SU-DHL-6 (cell line): ENCODE data around the gene PTAR1.

ENCODE experiments used
- H2AFZ ChIP-seq: fragments of 200-600 bp; sonication (generic); 2 replicates; pipeline ENCODE4 v1.6.1; 2014; ENCODE audit warnings: low read depth, mild to moderate bottlenecking, moderate library complexity, mixed read lengths, antibody characterized with exemption, low read length; ENCODE audit not compliant: severe bottlenecking
- H3F3A ChIP-seq: fragments of 200-600 bp; shearing (Covaris generic); 2 replicates; pipeline ENCODE4 v1.6.0; 2016; ENCODE audit warnings: antibody characterized with exemption, mild to moderate bottlenecking; ENCODE audit not compliant: insufficient read depth
- H3K27ac ChIP-seq: fragments of 200-600 bp; sonication (generic); 2 replicates; pipeline ENCODE4 v1.5.1; 2016; ENCODE audit warnings: low read depth, mild to moderate bottlenecking, low read length, moderate library complexity, mixed read lengths
- H3K27me3 ChIP-seq: fragments of 200-600 bp; sonication (generic), shearing (Covaris generic); 2 replicates; pipeline ENCODE4 v1.6.0; 2014; ENCODE audit warnings: mild to moderate bottlenecking, low read length
- H3K36me3 ChIP-seq: fragments of 200-600 bp; sonication (generic); 2 replicates; pipeline ENCODE4 v1.6.1; 2014; ENCODE audit warnings: mild to moderate bottlenecking, low read length, mixed read lengths
- H3K4me2 ChIP-seq: fragments of 300-600, 200-600 bp; shearing (Covaris generic), sonication (generic); 2 replicates; pipeline ENCODE4 v1.6.0; 2014; ENCODE audit warnings: low read length, low read depth, mild to moderate bottlenecking; ENCODE audit not compliant: poor library complexity, severe bottlenecking
- H3K4me3 ChIP-seq: fragments of 200-600 bp; sonication (generic); 2 replicates; pipeline ENCODE4 v1.5.1; 2014; ENCODE audit warnings: antibody characterized with exemption, low read length, mild to moderate bottlenecking, mixed read lengths; ENCODE audit not compliant: insufficient read depth, poor library complexity, severe bottlenecking
- H3K79me2 ChIP-seq: fragments of 200-600 bp; sonication (generic); 2 replicates; pipeline ENCODE4 v1.6.1; 2014; ENCODE audit warnings: mild to moderate bottlenecking, low read length, moderate library complexity; ENCODE audit not compliant: insufficient read depth
- H3K9ac ChIP-seq: fragments of 200-600 bp; sonication (generic); 2 replicates; pipeline ENCODE4 v1.7.0; 2014; ENCODE audit warnings: mild to moderate bottlenecking, low read length
- H3K9me2 ChIP-seq: fragments of 200-600 bp; sonication (generic); replicated peaks from 2 replicates; pipeline ENCODE4 v1.6.1; 2014; ENCODE audit warnings: low read length; ENCODE audit not compliant: insufficient read depth
- H3K9me3 ChIP-seq: fragments of 200-600 bp; sonication (generic); 2 replicates; pipeline ENCODE4 v1.6.1; 2014; ENCODE audit warnings: low read length, mixed read lengths; ENCODE audit not compliant: insufficient read depth
- H4K20me1 ChIP-seq: fragments of 200-600 bp; sonication (generic); 2 replicates; pipeline ENCODE4 v1.6.1; 2014; ENCODE audit warnings: low read depth, mild to moderate bottlenecking, antibody characterized with exemption, low read length, moderate library complexity, mixed read lengths
- CTCF ChIP-seq: fragments of 200-600 bp; sonication (generic); IDR thresholded peaks from one replicate; pipeline ENCODE4 v1.5.1; 2017; ENCODE audit warnings: antibody characterized with exemption, mild to moderate bottlenecking, low read length, moderate library complexity; ENCODE audit not compliant: insufficient read depth, poor library complexity, severe bottlenecking
- EZH2phosphoT487 ChIP-seq: fragments of 200-600 bp; sonication (generic), shearing (Covaris generic); conservative IDR thresholded peaks from 2 replicates; pipeline ENCODE4 v1.6.1; 2018; ENCODE audit warnings: mild to moderate bottlenecking, antibody characterized with exemption, low read length, moderate library complexity, mixed read lengths

Gene PTAR1

DNA sequence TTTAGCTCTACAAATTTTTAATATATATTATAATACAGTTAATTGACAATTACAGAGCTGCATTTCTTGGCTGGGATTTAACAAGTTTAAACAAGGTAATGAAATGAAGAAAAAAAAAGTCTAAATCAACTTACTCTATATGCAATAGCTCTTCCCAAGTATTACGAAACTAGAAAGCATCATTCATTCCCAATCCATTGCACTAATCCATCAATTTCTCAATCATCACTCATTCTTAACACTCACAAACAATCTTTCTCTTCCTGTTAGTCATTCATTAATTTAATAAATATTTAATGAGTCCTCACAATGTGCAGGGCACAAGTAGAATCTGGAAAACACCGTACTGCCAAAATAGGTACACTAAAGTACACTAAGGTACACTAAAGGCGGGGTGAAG, 44.7 kb downstream of the PTAR1 start:
- Histone ChIP-seq H3K9ac (no peak overlapping the region), H3K36me3 (peaks cover 7% of the 10 kb centered on the region), H4K20me1 (no peaks in the 10 kb centered on the region), H2AFZ (no peak overlapping the region), H3K4me3 (no peak overlapping the region), H3K27me3 (no peaks in the 10 kb centered on the region), H3K27ac (no peak overlapping the region), H3F3A (no peaks in the 10 kb centered on the region), H3K9me2 (no peaks in the 10 kb centered on the region), H3K4me2 (no peak overlapping the region), H3K79me2 (no peaks in the 10 kb centered on the region), H3K9me3 (no peaks in the 10 kb centered on the region)
- TF ChIP-seq CTCF (no peak), EZH2phosphoT487 (no peak)

DNA sequence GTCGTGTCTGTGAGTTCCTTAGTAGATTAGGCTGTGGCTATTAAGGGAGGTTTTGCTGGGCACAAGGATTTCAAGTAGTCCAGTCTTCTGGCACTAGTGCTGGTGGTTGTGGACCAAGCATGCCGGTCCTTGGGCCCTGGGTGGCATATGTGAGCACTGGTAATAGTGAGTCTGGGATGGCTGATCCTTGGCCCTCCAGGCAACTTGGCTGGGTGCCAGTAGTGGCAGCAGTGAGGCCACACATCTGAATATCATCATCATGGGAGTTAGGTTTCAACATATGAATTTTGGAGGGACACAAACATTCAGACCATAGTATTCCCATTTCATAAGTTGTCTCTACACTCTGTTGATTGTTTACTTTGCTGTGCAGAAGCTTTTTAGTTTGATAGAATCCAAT, 62.3 kb downstream of the PTAR1 start:
- H3K9me3 ChIP-seq = no peaks in the 10 kb centered on the region

GRCh38 chr9:69696802-69697201, 63.0 kb downstream of the PTAR1 start:
- TF ChIP-seq EZH2phosphoT487 = no peak
- TF ChIP-seq CTCF = no peak
- Histone ChIP-seq H3K4me2 (no peak overlapping the region), H4K20me1 (no peaks in the 10 kb centered on the region), H3K4me3 (no peak overlapping the region), H3F3A (no peaks in the 10 kb centered on the region), H3K9me3 (no peaks in the 10 kb centered on the region), H3K9me2 (no peaks in the 10 kb centered on the region), H3K27ac (no peak overlapping the region), H3K9ac (no peak overlapping the region), H3K27me3 (no peaks in the 10 kb centered on the region), H3K36me3 (no peaks in the 10 kb centered on the region; the same call in 1 of the 2 replicates), H3K79me2 (no peaks in the 10 kb centered on the region), H2AFZ (no peak overlapping the region)

More for the DNA sequence above, 62.3 kb downstream of the PTAR1 start:
- no peak for TF ChIP-seq EZH2phosphoT487
- TF ChIP-seq CTCF = no peak
- Histone ChIP-seq H3K27ac (no peak overlapping the region), H3K4me2 (no peak overlapping the region), H3K36me3 (no peaks in the 10 kb centered on the region; the same call in 1 of the 2 replicates), H3K4me3 (no peak overlapping the region), H3K27me3 (no peaks in the 10 kb centered on the region), H4K20me1 (no peaks in the 10 kb centered on the region), H3F3A (no peaks in the 10 kb centered on the region), H3K9ac (no peak overlapping the region), H3K9me2 (no peaks in the 10 kb centered on the region), H2AFZ (no peak overlapping the region), H3K79me2 (no peaks in the 10 kb centered on the region)
